SK-N-SH (cell line): ENCODE measurements around the gene DERL2.
A peak's percentile ranks its signal among the peaks of the same experiment; 100 is the strongest.

Source experiments
- CHD2 ChIP-seq: fragments of 150-350 bp; IDR thresholded peaks from 2 replicates; pipeline ENCODE4 v1.6.1; 2018; ENCODE audit warnings: low read length; ENCODE audit not compliant: partially characterized antibody
- CTCF ChIP-seq: fragments of 200-600 bp; sonication (generic); IDR thresholded peaks from 2 replicates; pipeline ENCODE4 v1.6.1; 2017; ENCODE audit warnings: antibody characterized with exemption, mild to moderate bottlenecking, moderate library complexity
- EP300 ChIP-seq, 2 experiments: IDR thresholded peaks; 2 replicates each; pipeline versions ENCODE4 v1.4.0 to v1.6.1; 2012; ENCODE audit warnings: borderline replicate concordance in 1 of 2, low read depth in 1 of 2, low read length in 1 of 2
- EZH2phosphoT487 ChIP-seq: fragments of 200-600 bp; sonication (generic); IDR thresholded peaks from 2 replicates; pipeline ENCODE4 v1.6.1; 2017; ENCODE audit warnings: low read depth, mixed run types, mild to moderate bottlenecking, antibody characterized with exemption, moderate library complexity, borderline replicate concordance
- GABPA ChIP-seq: IDR thresholded peaks from 2 replicates; pipeline ENCODE4 v1.4.0; 2012; ENCODE audit warnings: low read depth, mild to moderate bottlenecking
- MEF2A ChIP-seq: IDR thresholded peaks from 2 replicates; pipeline ENCODE4 v1.4.0; 2012; ENCODE audit warnings: low read depth, borderline replicate concordance
- POLR2AphosphoS5 ChIP-seq: IDR thresholded peaks from 2 replicates; pipeline ENCODE4 v1.6.1; 2012; ENCODE audit warnings: low read depth, low read length
- RAD21 ChIP-seq: IDR thresholded peaks from 2 replicates; pipeline ENCODE4 v1.6.1; 2012; ENCODE audit warnings: mild to moderate bottlenecking, low read length
- RCOR1 ChIP-seq: fragments of 150-350 bp; IDR thresholded peaks from 2 replicates; pipeline ENCODE4 v1.6.1; 2017; ENCODE audit warnings: antibody characterized with exemption, low read length
- REST ChIP-seq: IDR thresholded peaks from 2 replicates; pipeline ENCODE4 v1.6.1; 2012; ENCODE audit warnings: mild to moderate bottlenecking, low read depth, low read length, moderate library complexity
- RXRA ChIP-seq: IDR thresholded peaks from 2 replicates; pipeline ENCODE4 v1.4.0; 2012; ENCODE audit warnings: low read depth, mild to moderate bottlenecking, borderline replicate concordance
- TCF12 ChIP-seq: IDR thresholded peaks from 2 replicates; pipeline ENCODE4 v1.4.0; 2012
- ZBTB33 ChIP-seq: IDR thresholded peaks from 2 replicates; pipeline ENCODE4 v1.4.0; 2012; ENCODE audit warnings: low read depth, borderline replicate concordance

GRCh38 chr17:5422505-5422904 lies 63.5 kb downstream of the DERL2 start:
- TF ChIP-seq RCOR1 (no peak), CTCF (peak; percentile 33; the same call in 1 of the 2 replicates), ZBTB33 (no peak), EZH2phosphoT487 (no peak), EP300 (IDR thresholded peaks at IDR 0.05; ENCODE audit: borderline replicate concordance in 1 of 2, low read depth in 1 of 2, low read length in 1 of 2) (no peak), POLR2AphosphoS5 (no peak), GABPA (no peak), RAD21 (no peak), TCF12 (no peak), MEF2A (no peak), RXRA (no peak), CHD2 (no peak), REST (no peak)
